ENCODE results near the gene LRIG2.
"Not testable (repeated sequence)": the region's sequence is repeated elsewhere in the genome, so short reads cannot be mapped to it uniquely, and the experiment has no call there.

LRIG2 gene

GRCh38 chr1:113055570-113055969 lies 17.4 kb upstream of the LRIG2 start:
- in situ Hi-C loops (cut with MboI; ENCODE audit: low sequenced_read_pairs) = no loop called here

GRCh38 chr1:113057006-113057405 lies 16.0 kb upstream of the LRIG2 start:
- in situ Hi-C loops (cut with MboI; ENCODE audit: low sequenced_read_pairs) = no loop called here

- in situ Hi-C loops (cut with MboI; ENCODE audit: low sequenced_read_pairs) = no loop called here
Measured at GRCh38 chr1:113058941-113059706, 13.9 kb upstream of the LRIG2 start.

- in situ Hi-C loops (cut with MboI; ENCODE audit: low sequenced_read_pairs) = not testable (repeated sequence)
Measured at GRCh38 chr1:113063456-113063855, 9.5 kb upstream of the LRIG2 start.

- in situ Hi-C loops (cut with MboI; ENCODE audit: low sequenced_read_pairs) = no loop called here
Measured at GRCh38 chr1:113072141-113072756, 749 bp upstream of the LRIG2 start.

GRCh38 chr1:113073479-113073950 lies 517 bp downstream of the LRIG2 start:
- in situ Hi-C loops (cut with MboI; ENCODE audit: low sequenced_read_pairs) = no loop called here

- in situ Hi-C loops (cut with MboI; ENCODE audit: low sequenced_read_pairs) = no loop called here
Measured at GRCh38 chr1:113074237-113074636, 1.2 kb downstream of the LRIG2 start.

- in situ Hi-C loops (cut with MboI; ENCODE audit: low sequenced_read_pairs) = not testable (repeated sequence)
Measured at GRCh38 chr1:113077978-113078377, 5.0 kb downstream of the LRIG2 start.

GRCh38 chr1:113086541-113086940 lies 13.5 kb downstream of the LRIG2 start:
- in situ Hi-C loops (cut with MboI; ENCODE audit: low sequenced_read_pairs) = no loop called here

GRCh38 chr1:113088972-113089371 lies 16.0 kb downstream of the LRIG2 start:
- in situ Hi-C loops (cut with MboI; ENCODE audit: low sequenced_read_pairs) = no loop called here

- in situ Hi-C loops (cut with MboI; ENCODE audit: low sequenced_read_pairs) = no loop called here
Measured at GRCh38 chr1:113090051-113090450, 17.1 kb downstream of the LRIG2 start.

- in situ Hi-C loops (cut with MboI; ENCODE audit: low sequenced_read_pairs) = no loop called here
Measured at GRCh38 chr1:113091988-113092594, 19.1 kb downstream of the LRIG2 start.

- in situ Hi-C loops (cut with MboI; ENCODE audit: low sequenced_read_pairs) = no loop called here
Measured at GRCh38 chr1:113094506-113094905, 21.5 kb downstream of the LRIG2 start.

- in situ Hi-C loops (cut with MboI; ENCODE audit: low sequenced_read_pairs) = no loop called here
Measured at GRCh38 chr1:113095790-113096455, 22.9 kb downstream of the LRIG2 start.

- in situ Hi-C loops (cut with MboI; ENCODE audit: low sequenced_read_pairs) = no loop called here
Measured at GRCh38 chr1:113096493-113096892, 23.5 kb downstream of the LRIG2 start.

GRCh38 chr1:113101588-113101987 lies 28.6 kb downstream of the LRIG2 start:
- in situ Hi-C loops (cut with MboI; ENCODE audit: low sequenced_read_pairs) = loop anchor here (25.0 kb wide), 1 partner anchor 586 kb away; no protein-coding TSS in a partner anchor

- in situ Hi-C loops (cut with MboI; ENCODE audit: low sequenced_read_pairs) = loop anchor here (25.0 kb wide), 1 partner anchor 584 kb away; no protein-coding TSS in a partner anchor
Measured at GRCh38 chr1:113103048-113103447, 30.1 kb downstream of the LRIG2 start.

GRCh38 chr1:113103977-113104376 lies 31.0 kb downstream of the LRIG2 start:
- in situ Hi-C loops (cut with MboI; ENCODE audit: low sequenced_read_pairs) = loop anchor here (25.0 kb wide), 1 partner anchor 583 kb away; no protein-coding TSS in a partner anchor

- in situ Hi-C loops (cut with MboI; ENCODE audit: low sequenced_read_pairs) = loop anchor here (25.0 kb wide), 1 partner anchor 580 kb away; no protein-coding TSS in a partner anchor
Measured at GRCh38 chr1:113106910-113107309, 33.9 kb downstream of the LRIG2 start.

GRCh38 chr1:113109908-113110554 lies 37.0 kb downstream of the LRIG2 start:
- in situ Hi-C loops (cut with MboI; ENCODE audit: low sequenced_read_pairs) = loop anchor here (25.0 kb wide), 1 partner anchor 577 kb away; no protein-coding TSS in a partner anchor
